Endothelial cell of umbilical vein (primary cell): Measurements from ENCODE around the gene PIK3AP1. TPM values are rescaled to one million over a fixed set of nuclear protein-coding genes. Genes with fewer than 3 reads are reported as not detected.

Experiments
- BruUV-seq: library from RNA; stranded (reverse); fragments of 400-500 nt; replicated peaks from 2 replicates; lab custom pipeline; 2021; lab: Mats Ljungman, UMichigan
- CTCF ChIA-PET: fragments of 300-600, 350-600 bp; sonication (Branson Sonifier 250); formaldehyde crosslinking; loops from one replicate; lab custom pipeline; 2021; ENCODE audit warnings: antibody characterized with exemption, inconsistent platforms; lab: Charles Lee
- POLR2A ChIA-PET: fragments of 300-600, 350-600 bp; sonication (Branson Sonifier 250); formaldehyde crosslinking; loops from one replicate; lab custom pipeline; 2021; ENCODE audit warnings: antibody characterized with exemption, inconsistent platforms; lab: Charles Lee
- DNase-seq: peaks from one replicate; pipeline ENCODE4 v3.0.0-alpha.2; 2011; ENCODE audit warnings: low read depth, low spot score
- FAIRE-seq: peaks from 2 replicates; lab custom pipeline; 2011; peaks lifted over from hg19 to GRCh38; lab: Jason Lieb, UNC
- H2AFZ ChIP-seq: 2 replicates; pipeline ENCODE4 v1.6.0; 2012; ENCODE audit warnings: low read depth, low read length, control low read depth, inconsistent platforms
- H3K27ac ChIP-seq: 2 replicates; pipeline ENCODE4 v1.5.1; 2011; ENCODE audit warnings: low read depth, mild to moderate bottlenecking, control low read depth, low read length, moderate library complexity; ENCODE audit not compliant: insufficient read depth
- H3K27me3 ChIP-seq, 2 experiments: 2 replicates each; pipeline versions ENCODE4 v1.6.0 to v1.6.1; 2011; ENCODE audit warnings: low read length in 2 of 2, mixed read lengths in 1 of 2; ENCODE audit not compliant: control insufficient read depth in 2 of 2, insufficient read depth in 2 of 2
- H3K36me3 ChIP-seq, 2 experiments: 2 replicates in 1 of 2; 3 replicates in 1 of 2; pipeline ENCODE4 v1.5.1; 2011; ENCODE audit warnings: low read length in 2 of 2, mild to moderate bottlenecking in 1 of 2, moderate library complexity in 1 of 2; ENCODE audit not compliant: control insufficient read depth in 2 of 2, insufficient read depth in 2 of 2; ENCODE audit errors: extremely low read depth in 1 of 2
- H3K4me1 ChIP-seq: 3 replicates; pipeline ENCODE4 v1.5.1; 2011; ENCODE audit warnings: mild to moderate bottlenecking, low read length; ENCODE audit not compliant: control insufficient read depth, insufficient read depth; ENCODE audit errors: extremely low read depth
- H3K4me2 ChIP-seq: 2 replicates; pipeline ENCODE4 v1.6.1; 2011; ENCODE audit warnings: low read length, control low read depth, mixed read lengths; ENCODE audit not compliant: insufficient read depth
- H3K4me3 ChIP-seq, 3 experiments: fragments of 200-600 bp in 1 of 3; sonication (generic), shearing (Covaris generic) in 1 of 3; replicated peaks in 1 of 3; 2 replicates each; pipeline ENCODE4 v1.5.1; 2011 to 2016; ENCODE audit warnings: control low read depth in 3 of 3, low read length in 3 of 3, mild to moderate bottlenecking in 2 of 3, inconsistent platforms in 1 of 3, low read depth in 1 of 3, moderate library complexity in 1 of 3; ENCODE audit not compliant: insufficient read depth in 1 of 3
- H3K79me2 ChIP-seq: 2 replicates; pipeline ENCODE4 v1.6.0; 2012; ENCODE audit warnings: low read length, inconsistent platforms; ENCODE audit not compliant: control insufficient read depth, insufficient read depth
- H3K9ac ChIP-seq: replicated peaks from 2 replicates; pipeline ENCODE3; 2011; ENCODE audit warnings: low read length, control low read depth; ENCODE audit not compliant: insufficient read depth; ENCODE audit errors: extremely low read depth
- H3K9me1 ChIP-seq: replicated peaks from 3 replicates; pipeline ENCODE4 v1.6.0; 2011; ENCODE audit warnings: mild to moderate bottlenecking, low read length; ENCODE audit not compliant: control insufficient read depth, insufficient read depth; ENCODE audit errors: extremely low read depth
- H3K9me3 ChIP-seq: replicated peaks from 2 replicates; pipeline ENCODE4 v1.5.1; 2012; ENCODE audit warnings: low read length, inconsistent platforms; ENCODE audit not compliant: control insufficient read depth, insufficient read depth
- H4K20me1 ChIP-seq: replicated peaks from 2 replicates; pipeline ENCODE3; 2011; ENCODE audit warnings: mild to moderate bottlenecking, low read length; ENCODE audit not compliant: control insufficient read depth, insufficient read depth; ENCODE audit errors: extremely low read depth
- EZH2 ChIP-seq: IDR thresholded peaks from 2 replicates; pipeline ENCODE4 v1.6.1; 2012; ENCODE audit warnings: borderline replicate concordance, low read depth, mild to moderate bottlenecking, moderate library complexity, low read length, inconsistent platforms; ENCODE audit not compliant: severe bottlenecking
- FOS ChIP-seq: IDR thresholded peaks from 2 replicates; pipeline ENCODE4 v1.6.1; 2011; ENCODE audit warnings: mild to moderate bottlenecking, low read length, moderate library complexity, borderline replicate concordance; ENCODE audit not compliant: insufficient read depth
- GATA2 ChIP-seq: IDR thresholded peaks from 2 replicates; pipeline ENCODE4 v1.7.0; 2011; ENCODE audit warnings: low read depth, mild to moderate bottlenecking, moderate library complexity, mixed read lengths, low read length; ENCODE audit not compliant: insufficient read length, insufficient read depth
- JUN ChIP-seq: IDR thresholded peaks from 2 replicates; pipeline ENCODE4 v1.6.1; 2011; ENCODE audit warnings: borderline replicate concordance, low read depth; ENCODE audit not compliant: insufficient read length, insufficient read depth
- MAX ChIP-seq: IDR thresholded peaks from 2 replicates; pipeline ENCODE4 v1.6.1; 2011; ENCODE audit not compliant: insufficient read depth, insufficient read length
- MYC ChIP-seq: IDR thresholded peaks from one replicate; pipeline ENCODE4 v1.6.1; 2011; ENCODE audit warnings: mild to moderate bottlenecking, low read depth, low read length
- POLR2A ChIP-seq: IDR thresholded peaks from 2 replicates; pipeline ENCODE4 v1.6.1; 2012; ENCODE audit warnings: low read depth, mild to moderate bottlenecking, control low read depth, low read length
- POLR2AphosphoS5 ChIP-seq: IDR thresholded peaks from 2 replicates; pipeline ENCODE4 v1.6.1; 2012; ENCODE audit warnings: low read depth, mild to moderate bottlenecking, control low read depth, low read length, moderate library complexity; ENCODE audit not compliant: insufficient read depth
- dilution Hi-C: fragments of 300-500 bp; cut with MboI; formaldehyde crosslinking; loops from one replicate; pipeline ENCODE4 v1.15.0; 2019; ENCODE audit warnings: low sequenced_read_pairs; ENCODE audit not compliant: extremely low pct_ligation_motif_present
- intact Hi-C: fragments of 100-400 bp; cut with micrococcal nuclease; formaldehyde crosslinking; loops from one replicate; pipeline ENCODE4 v1.10.0; 2022
- polyA plus RNA-seq, 4 experiments: library from polyadenylated mRNA; depleted of rRNA in 3 of 4; stranded (reverse) in 3 of 4; unstranded in 1 of 4; fragments of >200 nt; gene quantifications; 2 replicates each; pipeline versions ENCODE4 v1.2.1 to v1.2.3, GENCODE V29; 2011 to 2012; ENCODE audit warnings: missing spikeins in 1 of 4
- total RNA-seq: library from RNA; stranded (reverse); gene quantifications from 2 replicates; pipeline ENCODE4 v1.2.3, GENCODE V29; 2021
- TF ChIP-seq, protein P1 (sequence below), 2 donors: IDR thresholded peaks; 1 replicate in 1 of 2; 2 replicates in 1 of 2; pipeline ENCODE4 v1.5.1; 2011; ENCODE audit warnings: low read length in 2 of 2, mild to moderate bottlenecking in 2 of 2, moderate library complexity in 2 of 2, control low read depth in 1 of 2, inconsistent platforms in 1 of 2, low read depth in 1 of 2; ENCODE audit not compliant: insufficient read depth in 1 of 2; ENCODE audit errors: extremely low read depth in 1 of 2

Gene PIK3AP1
- total and polyA plus RNA-seq, 2 donors (not counting 3 experiments of a cell fraction or from before 2014, with no cell fraction given) = 0.04 TPM; not detected in 1

- no peak overlapping the region for H3K4me3 ChIP-seq
- peaks cover 13 to 19% of the 10 kb centered on the region in 2 experiments for H3K27me3 ChIP-seq
- FAIRE-seq = no peak
- CTCF ChIA-PET = no interaction called here
- DNase-seq = no peak
- no peak overlapping the region for H3K9ac ChIP-seq
- H2AFZ ChIP-seq = no peak overlapping the region
- peaks cover 6% of the 10 kb centered on the region for H3K4me1 ChIP-seq
- BruUV-seq = no TSS peak
- dilution Hi-C loops (no loop called here), intact Hi-C loops (no loop called here)
- H3K79me2 ChIP-seq = no peaks in the 10 kb centered on the region
- TF ChIP-seq, protein P1, sequence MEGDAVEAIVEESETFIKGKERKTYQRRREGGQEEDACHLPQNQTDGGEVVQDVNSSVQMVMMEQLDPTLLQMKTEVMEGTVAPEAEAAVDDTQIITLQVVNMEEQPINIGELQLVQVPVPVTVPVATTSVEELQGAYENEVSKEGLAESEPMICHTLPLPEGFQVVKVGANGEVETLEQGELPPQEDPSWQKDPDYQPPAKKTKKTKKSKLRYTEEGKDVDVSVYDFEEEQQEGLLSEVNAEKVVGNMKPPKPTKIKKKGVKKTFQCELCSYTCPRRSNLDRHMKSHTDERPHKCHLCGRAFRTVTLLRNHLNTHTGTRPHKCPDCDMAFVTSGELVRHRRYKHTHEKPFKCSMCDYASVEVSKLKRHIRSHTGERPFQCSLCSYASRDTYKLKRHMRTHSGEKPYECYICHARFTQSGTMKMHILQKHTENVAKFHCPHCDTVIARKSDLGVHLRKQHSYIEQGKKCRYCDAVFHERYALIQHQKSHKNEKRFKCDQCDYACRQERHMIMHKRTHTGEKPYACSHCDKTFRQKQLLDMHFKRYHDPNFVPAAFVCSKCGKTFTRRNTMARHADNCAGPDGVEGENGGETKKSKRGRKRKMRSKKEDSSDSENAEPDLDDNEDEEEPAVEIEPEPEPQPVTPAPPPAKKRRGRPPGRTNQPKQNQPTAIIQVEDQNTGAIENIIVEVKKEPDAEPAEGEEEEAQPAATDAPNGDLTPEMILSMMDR (IDR thresholded peaks at IDR 0.05; ENCODE audit: extremely low read depth in 1 of 2, insufficient read depth in 1 of 2, low read depth in 1 of 2, low read length in 2 of 2) = no peak
- no peak for TF ChIP-seq POLR2AphosphoS5
- TF ChIP-seq EZH2 = no peak
- no peaks in the 10 kb centered on the region for H4K20me1 ChIP-seq
- H3K4me2 ChIP-seq = no peak overlapping the region
- H3K9me1 ChIP-seq = no peaks in the 10 kb centered on the region
- H3K9me3 ChIP-seq = no peaks in the 10 kb centered on the region
- no peak overlapping the region for H3K27ac ChIP-seq
- POLR2A ChIA-PET = no interaction called here
- H3K36me3 ChIP-seq = no peaks in the 10 kb centered on the region
These were observed 1.9 kb downstream of the PIK3AP1 start for GRCh38 chr10:96718304-96718990.

- H3K27ac ChIP-seq = no peak overlapping the region
- intact Hi-C loops = no loop called here
These were observed 3.9 kb downstream of the PIK3AP1 start for GRCh38 chr10:96716390-96716789.

More at GRCh38 chr10:96716390-96716789, 3.9 kb downstream of the PIK3AP1 start:
- TF ChIP-seq EZH2 (no peak), FOS (no peak), GATA2 (no peak), POLR2A (no peak), JUN (no peak), MAX (no peak), MYC (no peak), POLR2AphosphoS5 (no peak)
- TF ChIP-seq, protein P1 (IDR thresholded peaks at IDR 0.05; ENCODE audit: extremely low read depth in 1 of 2, insufficient read depth in 1 of 2, low read depth in 1 of 2, low read length in 2 of 2) = no peak
- ChIA-PET CTCF (interaction anchor here (1.3 kb wide), 1 partner anchor 25 kb away, joined by 5 read pairs; no protein-coding TSS in a partner anchor), POLR2A (no interaction called here)
- Histone ChIP-seq H3K36me3 (no peaks in the 10 kb centered on the region), H3K27me3 (peaks cover 13 to 17% of the 10 kb centered on the region in 2 experiments), H2AFZ (no peak overlapping the region), H3K9me1 (no peaks in the 10 kb centered on the region), H3K79me2 (no peaks in the 10 kb centered on the region), H3K4me3 (no peak overlapping the region), H3K4me1 (peaks cover 6% of the 10 kb centered on the region), H3K4me2 (no peak overlapping the region), H3K9ac (no peak overlapping the region), H3K9me3 (no peaks in the 10 kb centered on the region), H4K20me1 (no peaks in the 10 kb centered on the region)
- FAIRE-seq = no peak
- no TSS peak for BruUV-seq
- dilution Hi-C loops = no loop called here
- no peak for DNase-seq
